HG03103 (cell line): Measurements from ENCODE around the gene TMEM184C.

ENCODE experiments used
- ATAC-seq: cut with Tn5 transposase; IDR thresholded peaks from one replicate; pipeline ENCODE4 v1.9.1; 2021; ENCODE audit warnings: low read depth; ENCODE audit not compliant: unreplicated experiment

Gene TMEM184C

GRCh38 chr4:147644471-147644870, 27.3 kb downstream of the TMEM184C start:
- no peak for ATAC-seq

GRCh38 chr4:147645099-147645498, 27.9 kb downstream of the TMEM184C start:
- no peak for ATAC-seq

GRCh38 chr4:147648656-147649055, 31.5 kb downstream of the TMEM184C start:
- no peak for ATAC-seq

- ATAC-seq, result no peak
Observed at GRCh38 chr4:147651563-147651962, 34.4 kb downstream of the TMEM184C start.

- ATAC-seq, result no peak
Observed at GRCh38 chr4:147655639-147656038, 38.4 kb downstream of the TMEM184C start.

GRCh38 chr4:147658501-147658900, 41.3 kb downstream of the TMEM184C start:
- ATAC-seq, result no peak

GRCh38 chr4:147674073-147674472, 56.9 kb downstream of the TMEM184C start:
- ATAC-seq, result no peak

GRCh38 chr4:147674496-147674895, 57.3 kb downstream of the TMEM184C start:
- ATAC-seq, result no peak

GRCh38 chr4:147678106-147678505, 60.9 kb downstream of the TMEM184C start:
- no peak for ATAC-seq

- no peak for ATAC-seq
Observed at GRCh38 chr4:147678796-147679549, 61.8 kb downstream of the TMEM184C start.

GRCh38 chr4:147682755-147683154, 65.6 kb downstream of the TMEM184C start:
- ATAC-seq, result no peak

- ATAC-seq, result no peak
Observed at GRCh38 chr4:147683188-147683591, 66.0 kb downstream of the TMEM184C start.

- peak; percentile 99 for ATAC-seq
Observed at GRCh38 chr4:147683717-147684700, 66.8 kb downstream of the TMEM184C start, which contains the start of gene PRMT9. Gene PRMT9, minus strand, starts transcription at chr4:147684163. Its CDS starts 176 bp downstream, at chr4:147683987.

- no peak for ATAC-seq
Observed at GRCh38 chr4:147689067-147689466, 71.9 kb downstream of the TMEM184C start.

GRCh38 chr4:147691820-147692219, 74.6 kb downstream of the TMEM184C start:
- ATAC-seq, result no peak

- ATAC-seq, result no peak
Observed at GRCh38 chr4:147693218-147693617, 76.0 kb downstream of the TMEM184C start.

- ATAC-seq, result no peak
Observed at GRCh38 chr4:147696866-147697265, 79.7 kb downstream of the TMEM184C start.

- no peak for ATAC-seq
Observed at GRCh38 chr4:147704846-147705245, 87.6 kb downstream of the TMEM184C start.

GRCh38 chr4:147707892-147708672, 90.9 kb downstream of the TMEM184C start:
- ATAC-seq, result no peak

GRCh38 chr4:147709999-147710398, 92.8 kb downstream of the TMEM184C start:
- ATAC-seq, result no peak
